ENCODE results near the gene KDELR3.

The KDELR3 gene

DNA sequence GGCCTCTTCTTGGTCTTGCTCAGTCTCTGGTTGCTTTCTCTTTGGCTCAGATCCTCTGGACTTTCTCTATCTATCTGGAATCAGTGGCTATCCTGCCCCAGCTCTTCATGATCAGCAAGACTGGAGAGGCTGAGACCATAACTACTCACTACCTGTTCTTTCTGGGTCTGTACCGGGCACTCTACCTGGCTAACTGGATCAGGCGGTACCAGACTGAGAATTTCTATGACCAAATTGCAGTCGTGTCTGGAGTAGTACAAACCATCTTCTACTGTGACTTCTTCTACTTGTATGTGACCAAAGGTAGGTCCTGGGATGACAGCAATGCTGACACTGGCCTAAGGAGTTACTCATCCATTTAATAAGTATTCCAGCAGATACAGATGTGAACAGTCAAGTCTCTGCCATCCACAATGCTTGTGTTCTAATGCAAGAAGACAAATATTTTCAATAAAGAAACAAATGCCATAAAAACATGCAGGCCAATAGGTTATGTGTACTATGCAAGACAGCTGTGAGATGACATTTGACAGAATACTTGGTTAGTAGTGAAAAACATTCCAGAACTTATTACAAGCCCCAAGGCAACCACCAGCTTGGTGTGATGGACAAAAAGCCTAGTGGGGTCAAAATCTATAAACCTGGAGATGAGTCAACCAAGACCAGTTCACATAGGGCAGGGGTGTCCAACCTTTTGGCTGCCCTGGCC lies 13.4 kb downstream of the KDELR3 start:
- no peak for DNase-seq (ENCODE audit: low read depth)
- TF ChIP-seq, protein P1, sequence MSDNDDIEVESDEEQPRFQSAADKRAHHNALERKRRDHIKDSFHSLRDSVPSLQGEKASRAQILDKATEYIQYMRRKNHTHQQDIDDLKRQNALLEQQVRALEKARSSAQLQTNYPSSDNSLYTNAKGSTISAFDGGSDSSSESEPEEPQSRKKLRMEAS (IDR thresholded peaks at IDR 0.05; ENCODE audit: low read depth, low read length), result no peak
- no peak overlapping the region for H3K4me3 ChIP-seq (ENCODE audit: low read depth, low read length)

DNA sequence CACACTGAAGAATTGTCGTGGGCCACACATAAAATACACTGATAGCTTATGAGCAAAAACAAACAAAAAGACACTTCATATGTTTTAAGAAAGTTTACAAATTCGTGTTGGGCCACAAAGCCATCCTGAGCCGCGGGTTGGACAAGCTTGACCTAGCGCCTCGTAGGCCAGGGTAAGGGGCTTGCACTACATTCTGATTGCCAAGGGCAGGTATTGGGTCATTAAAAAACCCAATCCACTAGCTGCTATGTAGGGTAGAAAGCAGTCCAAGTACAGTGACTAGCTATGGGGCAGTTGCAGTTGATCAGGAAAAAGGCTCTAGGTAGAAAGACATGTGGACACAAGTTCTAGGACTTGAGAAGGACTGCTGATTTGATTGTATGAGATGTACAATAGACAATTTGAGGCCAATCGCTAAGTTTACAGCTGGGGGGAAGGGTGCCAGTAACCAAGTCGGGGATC lies 14.0 kb downstream of the KDELR3 start:
- DNase-seq (ENCODE audit: low read depth), result no peak
- TF ChIP-seq, protein P2, sequence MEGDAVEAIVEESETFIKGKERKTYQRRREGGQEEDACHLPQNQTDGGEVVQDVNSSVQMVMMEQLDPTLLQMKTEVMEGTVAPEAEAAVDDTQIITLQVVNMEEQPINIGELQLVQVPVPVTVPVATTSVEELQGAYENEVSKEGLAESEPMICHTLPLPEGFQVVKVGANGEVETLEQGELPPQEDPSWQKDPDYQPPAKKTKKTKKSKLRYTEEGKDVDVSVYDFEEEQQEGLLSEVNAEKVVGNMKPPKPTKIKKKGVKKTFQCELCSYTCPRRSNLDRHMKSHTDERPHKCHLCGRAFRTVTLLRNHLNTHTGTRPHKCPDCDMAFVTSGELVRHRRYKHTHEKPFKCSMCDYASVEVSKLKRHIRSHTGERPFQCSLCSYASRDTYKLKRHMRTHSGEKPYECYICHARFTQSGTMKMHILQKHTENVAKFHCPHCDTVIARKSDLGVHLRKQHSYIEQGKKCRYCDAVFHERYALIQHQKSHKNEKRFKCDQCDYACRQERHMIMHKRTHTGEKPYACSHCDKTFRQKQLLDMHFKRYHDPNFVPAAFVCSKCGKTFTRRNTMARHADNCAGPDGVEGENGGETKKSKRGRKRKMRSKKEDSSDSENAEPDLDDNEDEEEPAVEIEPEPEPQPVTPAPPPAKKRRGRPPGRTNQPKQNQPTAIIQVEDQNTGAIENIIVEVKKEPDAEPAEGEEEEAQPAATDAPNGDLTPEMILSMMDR (IDR thresholded peaks at IDR 0.05; ENCODE audit: low read depth, low read length), result no peak
- TF ChIP-seq, protein P1 (IDR thresholded peaks at IDR 0.05; ENCODE audit: low read depth, low read length), result no peak
- no peak for TF ChIP-seq POLR2A (IDR thresholded peaks at IDR 0.05; ENCODE audit: extremely low read depth, insufficient read length)
- TF ChIP-seq MYC (IDR thresholded peaks at IDR 0.05; ENCODE audit: low read depth, low read length), result no peak
- H3K4me3 ChIP-seq (ENCODE audit: low read depth, low read length), result no peak overlapping the region

DNA sequence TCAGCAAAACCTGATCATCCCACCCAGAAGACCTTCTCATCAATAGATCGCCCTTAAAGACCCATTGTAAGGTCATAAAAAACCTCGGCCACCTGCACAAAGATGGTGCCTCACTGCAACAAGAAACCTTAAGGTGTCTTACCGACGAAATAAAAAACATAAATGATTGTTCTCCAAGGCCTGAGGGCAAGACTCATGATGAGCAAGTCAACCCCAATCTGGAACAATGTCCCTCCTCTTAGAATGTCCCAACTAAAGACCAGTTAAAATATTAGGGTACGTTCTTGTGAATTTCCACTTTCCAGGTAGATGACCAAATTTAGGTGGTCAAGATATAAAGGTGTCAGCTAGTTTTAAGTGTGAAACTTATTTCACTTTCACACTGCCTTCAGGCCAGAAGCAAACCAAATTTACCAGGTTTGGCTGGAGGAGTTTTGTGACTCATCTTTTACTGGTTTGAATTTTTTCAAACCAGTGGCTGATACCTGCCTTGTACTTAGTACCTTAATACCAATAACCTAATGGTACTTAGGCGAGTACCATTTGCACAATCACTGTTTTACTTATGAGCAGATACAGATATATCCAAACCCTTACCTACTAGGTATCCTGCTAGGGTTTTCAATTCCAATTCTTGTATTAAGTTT lies 14.9 kb downstream of the KDELR3 start:
- no peak overlapping the region for H3K4me3 ChIP-seq (ENCODE audit: low read depth, low read length)
- TF ChIP-seq MYC (IDR thresholded peaks at IDR 0.05; ENCODE audit: low read depth, low read length) (no peak), POLR2A (IDR thresholded peaks at IDR 0.05; ENCODE audit: extremely low read depth, insufficient read length) (no peak)
- TF ChIP-seq, protein P2 (IDR thresholded peaks at IDR 0.05; ENCODE audit: low read depth, low read length), result no peak
- TF ChIP-seq, protein P1 (IDR thresholded peaks at IDR 0.05; ENCODE audit: low read depth, low read length), result no peak
- no peak for DNase-seq (ENCODE audit: low read depth)

DNA sequence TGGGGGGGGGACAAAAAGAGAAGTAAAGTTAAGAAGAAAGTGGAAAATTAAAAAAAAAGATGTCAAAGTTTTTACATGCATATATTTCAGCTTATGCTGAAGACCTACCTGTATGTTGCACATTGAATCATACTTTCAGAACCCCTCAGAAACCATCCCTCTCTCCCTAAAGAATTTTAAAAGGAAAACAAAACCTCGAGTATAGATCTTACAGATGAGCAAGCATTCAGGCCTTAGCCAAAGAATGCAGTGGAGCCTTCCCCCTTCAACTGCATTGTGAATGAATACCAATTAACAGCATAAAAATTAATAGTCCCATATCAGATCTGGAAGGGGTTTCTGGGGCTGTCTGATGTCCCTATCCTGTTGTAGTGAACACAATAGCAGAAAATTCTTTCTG lies 16.3 kb downstream of the KDELR3 start:
- no peak for DNase-seq (ENCODE audit: low read depth)
- H3K4me3 ChIP-seq (ENCODE audit: low read depth, low read length), result no peak overlapping the region
- TF ChIP-seq, protein P1 (IDR thresholded peaks at IDR 0.05; ENCODE audit: low read depth, low read length), result no peak
- TF ChIP-seq, protein P2 (IDR thresholded peaks at IDR 0.05; ENCODE audit: low read depth, low read length), result no peak
- no peak for TF ChIP-seq POLR2A (IDR thresholded peaks at IDR 0.05; ENCODE audit: extremely low read depth, insufficient read length)
- no peak for TF ChIP-seq MYC (IDR thresholded peaks at IDR 0.05; ENCODE audit: low read depth, low read length)

DNA sequence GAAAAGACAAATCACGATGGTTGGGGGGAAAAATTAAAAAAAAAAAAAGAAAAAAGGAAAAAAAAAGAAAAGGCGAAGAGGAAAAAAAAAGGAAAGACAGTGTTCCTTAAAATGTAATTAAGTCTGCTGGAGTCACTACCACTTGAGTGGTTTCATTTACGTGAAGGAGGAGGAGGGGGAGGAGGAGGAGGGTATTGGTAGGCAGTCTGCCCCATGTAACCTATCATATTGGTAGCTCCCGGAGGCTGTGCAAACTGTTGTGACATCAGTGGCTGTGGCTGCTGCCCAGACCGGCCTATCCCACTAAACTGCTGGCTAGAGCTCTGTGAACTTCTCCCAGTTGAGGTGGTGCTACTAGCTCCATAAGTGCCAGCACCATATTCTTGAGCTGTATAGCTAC lies 17.9 kb downstream of the KDELR3 start:
- H3K4me3 ChIP-seq (ENCODE audit: low read depth, low read length), result no peak overlapping the region
- peak; percentile 54 for DNase-seq (ENCODE audit: low read depth)
- no peak for TF ChIP-seq POLR2A (IDR thresholded peaks at IDR 0.05; ENCODE audit: extremely low read depth, insufficient read length)
- TF ChIP-seq, protein P2 (IDR thresholded peaks at IDR 0.05; ENCODE audit: low read depth, low read length), result no peak
- TF ChIP-seq MYC (IDR thresholded peaks at IDR 0.05; ENCODE audit: low read depth, low read length), result no peak
- TF ChIP-seq, protein P1 (IDR thresholded peaks at IDR 0.05; ENCODE audit: low read depth, low read length), result no peak

DNA sequence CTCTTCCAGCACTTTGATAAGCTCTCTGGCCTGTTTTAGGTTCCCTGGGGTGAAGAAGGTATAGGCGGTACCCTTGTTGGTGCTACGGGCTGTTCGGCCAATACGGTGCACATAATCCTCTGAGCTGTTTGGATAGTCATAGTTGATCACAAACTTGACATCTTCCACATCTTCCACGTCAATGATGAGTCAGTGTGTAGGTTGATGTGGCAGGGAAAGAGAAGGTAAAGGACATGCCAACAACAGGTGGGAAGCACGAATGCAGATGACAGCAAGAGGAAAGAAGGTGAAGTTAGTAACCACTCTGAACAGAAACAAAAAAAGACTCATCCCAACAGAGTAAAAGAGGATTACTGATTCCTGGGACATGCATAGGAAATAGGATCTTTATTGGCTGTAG lies 20.1 kb downstream of the KDELR3 start:
- no peak for DNase-seq (ENCODE audit: low read depth)
- TF ChIP-seq, protein P1 (IDR thresholded peaks at IDR 0.05; ENCODE audit: low read depth, low read length), result no peak
- no peak for TF ChIP-seq POLR2A (IDR thresholded peaks at IDR 0.05; ENCODE audit: extremely low read depth, insufficient read length)
- no peak overlapping the region for H3K4me3 ChIP-seq (ENCODE audit: low read depth, low read length)
